ENCODE data around the gene GPR31.
"Not testable (repeated sequence)": the region's sequence is repeated elsewhere in the genome, so short reads cannot be mapped to it uniquely, and the experiment has no call there.

Gene GPR31, protein sequence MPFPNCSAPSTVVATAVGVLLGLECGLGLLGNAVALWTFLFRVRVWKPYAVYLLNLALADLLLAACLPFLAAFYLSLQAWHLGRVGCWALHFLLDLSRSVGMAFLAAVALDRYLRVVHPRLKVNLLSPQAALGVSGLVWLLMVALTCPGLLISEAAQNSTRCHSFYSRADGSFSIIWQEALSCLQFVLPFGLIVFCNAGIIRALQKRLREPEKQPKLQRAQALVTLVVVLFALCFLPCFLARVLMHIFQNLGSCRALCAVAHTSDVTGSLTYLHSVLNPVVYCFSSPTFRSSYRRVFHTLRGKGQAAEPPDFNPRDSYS

DNA sequence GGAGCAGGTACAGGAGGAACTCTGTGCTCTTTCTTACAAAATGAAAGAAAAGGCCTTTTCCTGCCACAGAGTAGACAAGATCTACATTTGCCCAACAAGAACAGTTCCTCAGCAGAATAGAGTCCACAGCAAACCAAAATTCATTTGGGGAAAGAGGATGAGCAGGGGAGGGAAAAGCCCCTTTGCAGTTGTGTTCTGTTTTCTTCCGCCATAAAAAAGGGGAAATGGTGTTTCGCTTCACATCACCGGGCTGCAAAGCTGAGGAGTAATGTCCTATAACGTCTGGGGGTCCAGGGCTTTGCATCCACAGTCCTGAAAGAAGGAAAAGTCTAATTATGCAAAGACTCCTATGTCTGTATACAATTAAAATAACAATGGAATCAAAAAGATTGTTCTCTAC lies at the start of gene GPR31:
TSS of gene GPR31 (minus strand) at position 118 of the 400 bp plus-strand sequence. CDS start 149 bp downstream, outside the sequence.
- no peak for DNase-seq

GRCh38 chr6:167207527-167207926 lies 49.7 kb upstream of the GPR31 start:
- no peak for DNase-seq

DNA sequence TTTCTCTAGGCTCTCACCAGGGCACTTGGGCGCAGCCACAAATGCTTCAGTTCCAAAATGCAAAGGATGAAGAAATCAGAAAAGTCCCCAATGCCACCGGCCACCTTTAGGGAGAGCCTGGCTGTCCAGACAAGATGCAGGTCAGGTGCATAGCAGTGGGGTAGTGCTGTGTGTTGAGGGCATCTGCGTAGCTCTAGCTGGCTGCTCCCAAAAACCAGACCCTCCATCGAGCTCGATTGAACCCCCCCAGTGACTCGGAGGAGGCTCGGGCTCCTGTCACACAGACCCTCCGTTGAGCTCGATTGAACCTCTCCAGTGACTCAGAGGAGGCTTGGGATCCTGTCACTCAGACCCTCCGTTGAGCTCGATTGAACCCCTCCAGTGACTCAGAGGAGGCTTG lies 47.5 kb upstream of the GPR31 start:
- not testable (repeated sequence) for DNase-seq

GRCh38 chr6:167204059-167204348 lies 46.2 kb upstream of the GPR31 start:
- DNase-seq: not testable (repeated sequence)

GRCh38 chr6:167203261-167204058 lies 45.7 kb upstream of the GPR31 start:
- DNase-seq: not testable (repeated sequence)

GRCh38 chr6:167202613-167203012 lies 44.8 kb upstream of the GPR31 start:
- not testable (repeated sequence) for DNase-seq

DNA sequence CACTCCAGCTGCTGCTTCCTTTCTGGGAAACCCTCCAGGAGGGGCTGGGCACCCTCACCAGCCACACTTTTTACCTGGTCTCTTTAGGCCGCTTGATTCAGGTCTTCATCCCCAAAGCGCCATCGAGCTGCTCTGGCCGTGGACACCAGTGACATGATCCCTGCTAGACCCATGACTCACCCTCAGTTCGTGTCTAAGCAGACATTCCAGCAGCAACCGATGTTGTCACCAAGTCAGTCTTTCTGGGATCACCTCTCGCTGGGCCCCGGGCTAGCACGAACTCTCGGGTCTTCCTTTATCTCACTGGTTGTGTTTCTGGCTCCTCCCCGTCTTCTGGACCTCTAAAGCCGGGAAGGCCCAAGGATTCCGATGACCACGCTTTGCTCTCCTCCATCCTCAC lies 43.0 kb upstream of the GPR31 start:
- DNase-seq: no peak

- DNase-seq: not testable (repeated sequence)
Measured at GRCh38 chr6:167195941-167196610, 38.3 kb upstream of the GPR31 start.

GRCh38 chr6:167193515-167194125 lies 35.8 kb upstream of the GPR31 start:
- not testable (repeated sequence) for DNase-seq

GRCh38 chr6:167191043-167191583 lies 33.3 kb upstream of the GPR31 start:
- not testable (repeated sequence) for DNase-seq

DNA sequence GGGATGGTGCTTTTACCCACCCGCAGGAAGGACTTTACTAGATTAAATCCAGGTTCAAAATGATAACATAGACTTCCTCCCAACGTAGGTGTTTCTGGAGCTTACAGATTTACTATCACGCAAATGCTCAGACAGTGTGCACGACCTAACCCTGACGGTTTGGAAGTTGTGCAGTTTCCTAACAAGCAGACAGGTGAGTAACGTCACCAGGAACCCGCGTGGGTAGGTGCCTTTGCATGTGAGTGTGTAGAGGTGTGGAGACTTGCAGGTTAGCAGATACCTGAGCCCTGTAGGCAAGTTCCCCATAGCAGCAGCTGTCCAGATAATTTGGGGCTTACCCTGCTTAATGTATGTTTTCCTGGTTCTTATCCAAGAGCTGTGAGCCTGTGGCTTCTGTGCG lies 29.5 kb upstream of the GPR31 start:
- DNase-seq: not testable (repeated sequence)

DNA sequence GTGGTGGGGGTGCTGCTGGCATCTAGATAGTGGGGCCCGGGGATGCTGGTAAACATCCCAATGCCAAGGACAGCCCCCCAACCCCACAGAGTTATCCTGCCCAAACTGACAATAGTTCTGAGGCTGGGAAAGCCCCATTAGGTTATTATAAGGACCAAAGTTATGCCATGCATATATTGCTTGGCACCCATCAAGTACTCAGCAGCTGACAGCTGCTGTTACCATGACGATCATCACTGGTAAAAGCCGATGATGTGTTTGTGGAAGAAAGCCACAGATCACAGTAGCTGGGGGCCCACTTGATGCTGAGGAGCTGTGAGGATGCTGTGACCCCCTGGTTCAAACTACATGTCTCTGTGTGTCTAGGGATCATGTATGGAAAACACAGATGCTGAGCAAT lies 27.3 kb upstream of the GPR31 start:
- DNase-seq: not testable (repeated sequence)

- not testable (repeated sequence) for DNase-seq
Measured at GRCh38 chr6:167182913-167183314, 25.1 kb upstream of the GPR31 start.

GRCh38 chr6:167181351-167181750 lies 23.6 kb upstream of the GPR31 start:
- DNase-seq: not testable (repeated sequence)

DNA sequence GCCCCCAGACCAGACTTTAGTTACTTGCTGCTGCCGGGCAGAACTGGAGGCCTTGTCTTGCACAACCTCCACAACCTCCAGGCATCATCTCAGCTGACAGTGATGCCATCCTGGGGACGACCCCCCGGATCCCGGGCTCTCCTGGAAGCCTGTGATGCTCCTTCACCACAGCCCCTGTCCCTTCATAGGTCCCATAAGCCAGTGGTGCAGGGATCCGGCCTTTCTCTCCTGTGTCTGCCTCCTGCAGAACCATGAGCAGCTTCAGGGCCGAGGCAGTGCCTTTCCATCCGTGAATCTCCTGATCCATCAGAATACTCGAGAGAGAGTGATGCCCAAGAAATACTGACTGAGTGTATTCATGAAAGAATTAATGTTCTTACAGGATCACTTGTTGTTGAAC lies 22.3 kb upstream of the GPR31 start:
- not testable (repeated sequence) for DNase-seq

- not testable (repeated sequence) for DNase-seq
Measured at GRCh38 chr6:167178896-167179655, 21.3 kb upstream of the GPR31 start.

DNA sequence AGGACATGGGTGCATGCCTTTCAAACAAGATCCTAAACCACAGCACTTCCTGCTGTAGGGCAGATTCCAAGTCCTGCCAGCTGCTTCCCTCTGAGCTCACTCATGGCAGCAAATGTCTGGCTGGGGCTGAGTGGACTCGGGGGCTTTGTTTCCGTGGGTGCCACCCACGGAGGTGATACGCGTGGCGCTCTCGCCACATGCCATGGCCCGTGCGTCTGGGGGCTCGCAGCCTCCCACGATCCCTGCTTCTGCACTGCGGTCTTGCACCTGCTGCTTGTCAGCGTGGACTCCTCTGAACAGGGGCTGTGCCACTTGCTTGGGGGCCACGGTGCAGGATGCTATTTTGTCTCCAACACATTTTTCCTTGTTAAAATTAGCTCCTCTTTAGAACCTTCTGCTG lies 19.5 kb upstream of the GPR31 start:
- DNase-seq: not testable (repeated sequence)

DNA sequence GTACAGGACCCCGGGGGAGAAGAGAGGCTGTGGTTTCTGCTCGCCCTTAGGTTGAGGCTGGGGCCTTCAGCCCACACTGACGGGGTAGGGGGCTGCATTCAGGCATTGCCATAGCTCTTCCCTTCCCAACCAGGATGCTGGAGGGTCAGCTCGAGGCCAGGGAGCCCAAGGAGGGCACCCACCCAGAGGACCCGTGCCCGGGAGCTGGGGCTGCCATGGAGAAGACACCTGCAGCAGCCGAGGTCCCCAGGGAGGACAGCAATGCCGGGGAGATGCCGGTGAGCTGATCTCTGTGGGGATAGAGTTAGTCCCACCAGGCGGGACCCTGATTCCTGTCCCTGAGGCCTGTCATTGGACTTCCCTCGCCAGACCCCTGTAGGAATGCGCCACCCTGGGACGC lies 14.2 kb upstream of the GPR31 start:
- not testable (repeated sequence) for DNase-seq

DNA sequence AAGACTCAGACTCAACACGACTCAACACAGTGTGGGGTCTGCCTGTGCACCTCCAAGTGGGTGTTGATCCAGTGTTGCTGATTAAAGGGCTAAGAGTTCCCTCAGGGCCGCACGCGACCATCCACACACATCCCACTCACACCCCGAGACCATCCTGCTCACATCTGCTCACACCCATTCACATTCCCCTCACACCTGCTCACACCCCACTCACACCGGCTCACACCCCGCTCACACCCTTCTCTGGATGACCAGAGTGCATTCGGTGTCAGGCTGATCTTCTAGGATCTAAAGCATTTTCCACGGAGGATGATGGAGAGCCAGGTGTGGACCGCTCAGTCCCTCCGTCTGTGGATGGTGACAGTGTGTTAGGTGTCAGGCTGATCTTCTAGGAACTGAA lies 13.5 kb upstream of the GPR31 start:
- DNase-seq: not testable (repeated sequence)

DNA sequence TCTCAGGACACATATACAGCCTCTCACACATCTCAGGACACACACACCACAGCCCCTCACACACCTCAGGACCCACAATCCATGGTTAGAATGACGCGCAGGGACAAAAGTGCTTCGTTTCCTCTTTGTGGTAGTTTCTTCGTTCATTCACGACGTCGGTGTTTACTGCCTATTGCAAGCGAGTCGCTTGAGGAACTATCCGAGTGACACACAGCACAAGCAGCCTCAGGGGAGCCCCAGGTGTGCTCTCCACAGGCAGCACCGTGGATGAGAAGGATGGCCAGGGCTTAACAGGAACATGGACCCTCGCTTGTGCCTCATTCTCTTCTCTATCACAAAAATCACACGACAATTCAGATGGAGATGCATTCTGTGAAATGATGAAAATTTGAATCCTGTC lies 12.1 kb upstream of the GPR31 start:
- not testable (repeated sequence) for DNase-seq

DNA sequence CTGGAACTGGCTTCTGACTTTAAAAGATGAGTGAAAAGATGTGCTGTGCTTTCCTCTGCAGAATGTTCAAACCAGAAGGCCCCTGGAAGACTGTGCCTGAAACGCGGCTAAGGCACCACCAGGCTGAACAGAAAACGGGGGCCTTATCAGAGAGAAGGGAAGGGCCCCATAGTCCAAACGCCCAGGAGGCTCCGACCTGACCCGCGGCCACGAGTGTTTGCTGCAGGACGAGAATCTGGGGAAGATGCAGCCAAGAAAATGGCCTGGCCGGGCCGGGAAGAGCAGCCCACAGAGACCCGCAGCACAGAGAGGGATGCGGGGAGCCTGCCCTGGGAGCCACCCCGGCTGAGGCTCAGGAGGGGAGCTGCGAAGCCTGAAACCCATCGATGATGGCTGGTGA lies 10.5 kb upstream of the GPR31 start:
- DNase-seq: not testable (repeated sequence)

DNA sequence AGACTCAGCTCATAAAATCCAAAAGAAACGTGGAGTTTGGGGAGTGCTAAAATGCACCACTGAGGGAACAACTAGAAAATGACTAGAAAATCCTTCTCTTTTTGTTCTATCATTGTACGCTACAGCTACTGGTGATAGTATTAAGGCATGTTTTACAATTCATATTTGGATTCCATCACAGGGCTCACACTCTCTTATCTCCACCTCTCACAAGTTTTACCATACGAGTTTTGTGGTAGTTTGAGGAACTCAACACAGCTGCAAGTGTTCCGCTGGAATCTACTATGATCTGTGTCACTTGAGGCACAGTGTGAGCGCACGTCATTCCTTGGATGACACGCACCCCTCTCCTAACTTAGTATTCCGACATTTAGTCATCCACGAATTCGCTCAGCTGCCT lies 9.9 kb upstream of the GPR31 start:
- DNase-seq: not testable (repeated sequence)

All from stimulated activated CD4-positive, alpha-beta T cell treated with anti-CD3 and anti-CD28 coated beads, Interleukin-12 subunit alpha, Interleukin-12 subunit beta, amount 100 ng/mL, for 4 hours (primary cell).